ENCODE measurements around the gene ARHGEF28.

GRCh38 chr5:73654171-73654811 lies 28.3 kb downstream of the ARHGEF28 start:
- TF ChIP-seq CTCF (IDR thresholded peaks at IDR 0.05), result no peak
- no peak for TF ChIP-seq POLR2A (IDR thresholded peaks at IDR 0.05)
